PFSK-1 (cell line): ENCODE results near the gene BPIFA3.

Source experiments
- FOXP2 ChIP-seq: optimal IDR thresholded peaks from 2 replicates; pipeline ENCODE3; 2011; ENCODE audit warnings: borderline replicate concordance, control low read depth, inconsistent platforms; ENCODE audit not compliant: insufficient read depth; ENCODE audit errors: extremely low read length, extremely low read depth
- POLR2AphosphoS5 ChIP-seq: IDR thresholded peaks from 2 replicates; pipeline ENCODE4 v1.6.1; 2012; ENCODE audit warnings: low read depth, mild to moderate bottlenecking, control low read depth, low read length, moderate library complexity
- SIN3A ChIP-seq: IDR thresholded peaks from 2 replicates; pipeline ENCODE4 v1.6.1; 2012; ENCODE audit warnings: mild to moderate bottlenecking, low read length, moderate library complexity, borderline replicate concordance; ENCODE audit not compliant: insufficient read depth
- TAF1 ChIP-seq: IDR thresholded peaks from 2 replicates; pipeline ENCODE4 v1.6.1; 2012; ENCODE audit warnings: low read length, control low read depth, borderline replicate concordance; ENCODE audit not compliant: insufficient read depth
- TF ChIP-seq, protein P1 (sequence below), 2 experiments: IDR thresholded peaks; 2 replicates each; pipeline versions ENCODE4 v1.6.1 to v1.8.0; 2011 to 2012; ENCODE audit warnings: low read depth in 2 of 2, low read length in 2 of 2, control low read depth in 1 of 2, inconsistent platforms in 1 of 2, mild to moderate bottlenecking in 1 of 2, moderate library complexity in 1 of 2; ENCODE audit not compliant: insufficient read depth in 1 of 2

Gene BPIFA3

GRCh38 chr20:33183312-33183711 lies 33.8 kb upstream of the BPIFA3 start:
- TF ChIP-seq FOXP2 (no peak), SIN3A (no peak), TAF1 (no peak), POLR2AphosphoS5 (no peak)
- TF ChIP-seq, protein P1, sequence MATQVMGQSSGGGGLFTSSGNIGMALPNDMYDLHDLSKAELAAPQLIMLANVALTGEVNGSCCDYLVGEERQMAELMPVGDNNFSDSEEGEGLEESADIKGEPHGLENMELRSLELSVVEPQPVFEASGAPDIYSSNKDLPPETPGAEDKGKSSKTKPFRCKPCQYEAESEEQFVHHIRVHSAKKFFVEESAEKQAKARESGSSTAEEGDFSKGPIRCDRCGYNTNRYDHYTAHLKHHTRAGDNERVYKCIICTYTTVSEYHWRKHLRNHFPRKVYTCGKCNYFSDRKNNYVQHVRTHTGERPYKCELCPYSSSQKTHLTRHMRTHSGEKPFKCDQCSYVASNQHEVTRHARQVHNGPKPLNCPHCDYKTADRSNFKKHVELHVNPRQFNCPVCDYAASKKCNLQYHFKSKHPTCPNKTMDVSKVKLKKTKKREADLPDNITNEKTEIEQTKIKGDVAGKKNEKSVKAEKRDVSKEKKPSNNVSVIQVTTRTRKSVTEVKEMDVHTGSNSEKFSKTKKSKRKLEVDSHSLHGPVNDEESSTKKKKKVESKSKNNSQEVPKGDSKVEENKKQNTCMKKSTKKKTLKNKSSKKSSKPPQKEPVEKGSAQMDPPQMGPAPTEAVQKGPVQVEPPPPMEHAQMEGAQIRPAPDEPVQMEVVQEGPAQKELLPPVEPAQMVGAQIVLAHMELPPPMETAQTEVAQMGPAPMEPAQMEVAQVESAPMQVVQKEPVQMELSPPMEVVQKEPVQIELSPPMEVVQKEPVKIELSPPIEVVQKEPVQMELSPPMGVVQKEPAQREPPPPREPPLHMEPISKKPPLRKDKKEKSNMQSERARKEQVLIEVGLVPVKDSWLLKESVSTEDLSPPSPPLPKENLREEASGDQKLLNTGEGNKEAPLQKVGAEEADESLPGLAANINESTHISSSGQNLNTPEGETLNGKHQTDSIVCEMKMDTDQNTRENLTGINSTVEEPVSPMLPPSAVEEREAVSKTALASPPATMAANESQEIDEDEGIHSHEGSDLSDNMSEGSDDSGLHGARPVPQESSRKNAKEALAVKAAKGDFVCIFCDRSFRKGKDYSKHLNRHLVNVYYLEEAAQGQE (IDR thresholded peaks at IDR 0.05; ENCODE audit: insufficient read depth in 1 of 2, low read depth in 2 of 2, low read length in 2 of 2) = no peak

DNA sequence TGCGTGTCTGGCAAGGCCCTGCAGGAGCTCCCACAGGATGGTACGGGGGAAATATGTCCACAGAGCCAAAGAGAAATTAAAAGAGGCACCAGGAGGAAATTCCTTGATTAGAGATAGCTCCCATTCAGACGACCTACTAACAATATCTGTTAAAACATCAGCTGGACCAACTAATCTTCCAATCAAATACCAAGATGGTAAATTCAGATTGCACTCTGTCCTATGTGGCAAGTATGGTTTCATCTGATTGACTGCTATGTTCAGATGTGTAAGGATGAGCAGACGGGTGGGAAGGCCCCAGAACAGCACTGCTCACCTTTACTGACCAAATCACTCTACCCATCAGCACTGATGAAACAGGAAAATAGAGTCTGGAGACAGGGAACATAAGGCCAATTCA lies 29.7 kb upstream of the BPIFA3 start:
- TF ChIP-seq SIN3A (no peak), FOXP2 (no peak), POLR2AphosphoS5 (no peak), TAF1 (no peak)
- TF ChIP-seq, protein P1 (IDR thresholded peaks at IDR 0.05; ENCODE audit: insufficient read depth in 1 of 2, low read depth in 2 of 2, low read length in 2 of 2) = no peak

DNA sequence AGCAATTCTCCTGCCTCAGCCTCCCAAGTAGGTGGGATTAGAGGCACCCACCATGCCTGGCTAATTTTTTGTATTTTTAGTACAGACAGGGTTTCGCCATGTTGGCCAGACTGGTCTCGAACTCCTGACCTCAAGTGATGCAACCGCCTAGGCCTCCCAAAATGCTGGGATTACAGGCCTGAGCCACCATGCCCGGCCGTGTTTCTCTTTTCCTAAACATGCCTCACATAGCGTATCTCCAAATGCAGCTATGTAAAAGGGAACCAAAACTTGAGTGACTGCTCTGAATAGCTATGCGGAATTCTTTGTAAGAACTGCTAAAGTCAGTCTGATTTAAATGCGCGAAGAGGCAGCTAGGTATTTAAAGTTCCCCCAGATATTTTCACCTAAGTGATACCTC lies 28.7 kb upstream of the BPIFA3 start:
- TF ChIP-seq FOXP2 = no peak
- no peak for TF ChIP-seq TAF1
- TF ChIP-seq, protein P1 (IDR thresholded peaks at IDR 0.05; ENCODE audit: insufficient read depth in 1 of 2, low read depth in 2 of 2, low read length in 2 of 2) = no peak
- TF ChIP-seq POLR2AphosphoS5 = no peak

DNA sequence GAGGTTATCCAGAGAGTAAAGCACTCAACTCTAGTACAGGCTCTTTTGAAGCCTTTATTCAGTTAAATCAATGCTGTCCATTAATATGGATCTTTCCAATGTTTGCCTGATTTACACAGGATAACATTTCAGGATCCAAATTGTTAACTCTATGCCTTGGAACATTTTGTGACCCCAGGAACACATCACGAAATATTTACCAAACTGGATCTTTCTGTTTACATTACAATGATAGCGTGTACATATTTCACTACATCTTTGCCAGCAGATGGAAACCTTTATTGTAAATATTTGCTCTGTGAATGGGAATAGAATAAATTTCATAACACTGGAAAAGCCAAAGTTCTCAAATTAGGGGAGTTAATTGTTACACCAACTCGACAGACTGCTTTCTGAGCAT lies 25.7 kb upstream of the BPIFA3 start:
- no peak for TF ChIP-seq SIN3A
- no peak for TF ChIP-seq TAF1
- no peak for TF ChIP-seq POLR2AphosphoS5
- TF ChIP-seq, protein P1 (IDR thresholded peaks at IDR 0.05; ENCODE audit: insufficient read depth in 1 of 2, low read depth in 2 of 2, low read length in 2 of 2) = no peak
- no peak for TF ChIP-seq FOXP2

DNA sequence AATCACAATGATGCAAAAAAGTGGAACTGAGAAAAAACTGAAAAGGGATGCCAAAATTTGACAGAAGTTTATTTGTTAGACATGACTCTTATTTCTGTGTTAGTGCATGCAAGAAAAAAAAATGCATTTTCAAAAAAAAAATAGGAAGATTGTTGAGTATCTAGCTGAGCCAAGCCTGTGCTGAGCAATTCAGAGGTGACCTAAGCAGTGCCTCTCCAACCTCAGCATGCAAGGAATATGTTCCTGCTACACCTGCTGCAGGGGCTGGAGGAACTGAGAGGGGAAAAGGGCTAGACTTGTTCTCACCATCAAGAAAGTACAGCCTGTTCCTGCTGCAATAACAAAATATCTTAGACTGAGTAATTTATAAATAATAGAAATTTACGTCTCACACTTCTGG lies 25.2 kb upstream of the BPIFA3 start:
- TF ChIP-seq POLR2AphosphoS5 = no peak
- no peak for TF ChIP-seq SIN3A
- no peak for TF ChIP-seq TAF1
- TF ChIP-seq, protein P1 (IDR thresholded peaks at IDR 0.05; ENCODE audit: insufficient read depth in 1 of 2, low read depth in 2 of 2, low read length in 2 of 2) = no peak
- no peak for TF ChIP-seq FOXP2
